Hematopoietic multipotent progenitor cell (in vitro differentiated cells): ENCODE results near the gene COCH. TPM values are rescaled to one million over a fixed set of nuclear protein-coding genes. Genes with fewer than 3 reads are reported as not detected.

ENCODE experiments used
- DNase-seq, 3 donors: peaks; one replicate each; pipeline ENCODE4 v3.0.0-alpha.2; 2011 to 2015; ENCODE audit warnings: low read depth in 2 of 3, low spot score in 2 of 3
- total RNA-seq: library from RNA; depleted of rRNA; stranded (reverse); fragments of >200 nt; gene quantifications from one replicate; pipeline ENCODE4 v1.2.3, GENCODE V29; 2012

COCH gene
- total RNA-seq: 2.2 TPM

- DNase-seq: peak in 2 of 3 donors; percentile 33 to 37
Measured at GRCh38 chr14:30874120-30874998, at the start of gene COCH. Gene COCH, plus strand, starts transcription at chr14:30874559. Its CDS starts 380 bp downstream, at chr14:30874939.

DNA sequence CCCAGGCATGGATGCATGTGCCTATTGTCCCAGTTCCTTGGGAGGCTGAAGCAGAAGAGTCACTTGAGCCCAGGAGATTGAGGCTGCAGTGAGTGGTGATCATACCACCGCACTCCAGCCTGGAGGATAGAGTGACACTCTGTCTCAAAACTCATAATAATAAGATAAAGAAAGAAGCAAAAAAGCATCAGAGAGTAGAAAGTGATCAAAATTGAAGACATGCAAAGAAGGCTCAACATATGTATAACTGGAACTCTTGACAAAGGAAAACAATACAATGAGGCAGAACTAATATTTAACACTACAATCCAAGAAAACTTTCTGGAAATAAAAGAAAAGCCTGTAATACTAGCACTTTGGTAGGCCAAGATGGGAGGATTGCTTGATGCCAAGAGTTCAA lies 48.3 kb upstream of the COCH start:
- peak in 1 of 3 donors; percentile 3 for DNase-seq

- DNase-seq: no peak
Measured at GRCh38 chr14:30829853-30830252, 44.5 kb upstream of the COCH start.

DNA sequence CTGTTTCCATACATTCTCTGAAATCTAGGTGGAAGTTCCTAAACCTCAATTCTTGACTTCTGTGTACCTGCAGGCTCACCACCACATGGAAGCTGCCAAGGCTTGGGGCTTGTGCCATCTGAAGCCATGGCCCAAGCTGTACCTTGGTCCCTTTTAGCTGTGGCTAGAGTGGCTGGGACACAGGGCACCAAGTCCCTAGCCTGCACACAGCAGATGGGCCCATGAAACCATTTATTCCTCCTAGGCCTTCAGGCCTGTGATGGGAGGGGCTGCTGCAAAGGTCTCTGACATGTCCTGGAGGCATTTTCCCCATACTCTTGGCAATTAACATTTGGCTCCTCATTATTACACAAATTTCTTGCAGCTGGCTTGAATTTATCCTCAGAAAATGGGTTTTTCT lies 40.0 kb upstream of the COCH start:
- DNase-seq: no peak

GRCh38 chr14:30838351-30838750 lies 36.0 kb upstream of the COCH start:
- no peak for DNase-seq

DNA sequence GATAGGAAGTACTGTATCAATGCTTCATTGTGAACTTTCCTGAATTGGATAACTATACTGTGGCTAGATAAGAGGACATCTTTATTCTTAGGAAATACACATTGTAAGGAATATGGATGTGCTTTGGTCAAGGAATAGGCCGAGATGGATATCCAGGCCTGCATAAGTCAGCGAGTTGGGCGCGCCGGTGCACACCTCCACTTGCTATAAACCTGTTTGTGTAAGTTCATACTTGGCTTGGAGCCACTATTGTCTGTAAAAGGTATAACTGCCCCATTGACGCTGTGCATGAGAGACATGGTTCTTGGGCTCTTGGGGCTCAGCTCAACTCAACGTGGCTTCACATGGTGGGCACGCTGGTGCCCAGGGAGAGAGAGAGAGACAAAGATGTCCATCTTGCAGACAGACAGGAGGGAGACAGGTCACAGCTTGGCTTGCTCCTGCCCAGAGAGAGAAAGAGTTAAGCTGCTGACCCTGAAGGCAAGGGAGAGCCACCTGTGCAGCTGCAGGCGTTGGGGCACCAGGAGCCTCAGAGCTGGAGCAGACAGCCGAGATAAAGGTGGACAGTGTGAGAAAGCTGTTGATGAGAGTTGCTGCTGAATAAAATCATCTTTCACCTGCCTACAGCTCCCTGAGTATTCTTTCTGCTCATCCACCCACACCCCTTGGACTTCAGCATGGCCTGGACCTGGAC lies 34.1 kb upstream of the COCH start:
- no peak for DNase-seq

DNA sequence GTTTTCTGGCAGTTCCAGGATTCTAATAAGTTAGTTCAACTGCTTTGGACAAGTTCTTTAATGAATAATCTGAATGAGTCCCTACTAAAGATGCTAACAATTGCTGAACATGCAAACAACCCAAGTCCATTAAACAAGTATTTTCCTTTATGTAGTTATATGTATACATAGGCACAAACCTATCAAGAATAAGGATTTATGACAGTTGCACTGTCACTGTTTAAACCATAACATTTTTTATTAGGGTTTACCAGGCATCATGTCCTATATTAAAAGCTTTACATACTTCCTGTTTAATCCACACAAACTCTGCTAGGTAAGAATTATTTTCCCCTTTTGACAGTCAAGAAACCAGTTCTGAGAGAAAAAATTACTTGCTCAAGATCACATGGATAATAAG lies 31.9 kb upstream of the COCH start:
- DNase-seq: no peak

- DNase-seq: no peak
Measured at GRCh38 chr14:30848449-30849240, 25.7 kb upstream of the COCH start.

- DNase-seq: no peak
Measured at GRCh38 chr14:30849354-30849753, 25.0 kb upstream of the COCH start.

- no peak for DNase-seq
Measured at GRCh38 chr14:30849983-30850382, 24.4 kb upstream of the COCH start.

DNA sequence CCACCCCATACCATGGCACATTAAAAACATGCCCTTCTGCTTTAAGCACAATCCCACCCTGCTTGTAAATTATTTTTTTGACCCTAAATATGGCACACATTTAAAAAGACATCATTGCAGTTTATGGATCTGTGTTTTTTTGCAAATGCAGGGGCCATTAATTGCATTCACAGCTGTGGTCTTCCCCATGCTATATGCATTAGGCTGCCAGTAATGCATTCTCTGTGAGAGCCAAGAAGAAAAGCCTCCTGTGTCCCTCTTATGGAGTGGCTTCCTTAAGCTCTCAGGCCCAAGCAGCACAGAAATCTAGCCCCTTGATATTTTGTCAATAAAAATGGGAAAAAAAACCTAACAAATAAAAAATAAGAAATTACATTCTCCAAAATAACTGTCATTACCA lies 20.4 kb upstream of the COCH start:
- DNase-seq: no peak

- no peak for DNase-seq
Measured at GRCh38 chr14:30854492-30854891, 19.9 kb upstream of the COCH start.

DNA sequence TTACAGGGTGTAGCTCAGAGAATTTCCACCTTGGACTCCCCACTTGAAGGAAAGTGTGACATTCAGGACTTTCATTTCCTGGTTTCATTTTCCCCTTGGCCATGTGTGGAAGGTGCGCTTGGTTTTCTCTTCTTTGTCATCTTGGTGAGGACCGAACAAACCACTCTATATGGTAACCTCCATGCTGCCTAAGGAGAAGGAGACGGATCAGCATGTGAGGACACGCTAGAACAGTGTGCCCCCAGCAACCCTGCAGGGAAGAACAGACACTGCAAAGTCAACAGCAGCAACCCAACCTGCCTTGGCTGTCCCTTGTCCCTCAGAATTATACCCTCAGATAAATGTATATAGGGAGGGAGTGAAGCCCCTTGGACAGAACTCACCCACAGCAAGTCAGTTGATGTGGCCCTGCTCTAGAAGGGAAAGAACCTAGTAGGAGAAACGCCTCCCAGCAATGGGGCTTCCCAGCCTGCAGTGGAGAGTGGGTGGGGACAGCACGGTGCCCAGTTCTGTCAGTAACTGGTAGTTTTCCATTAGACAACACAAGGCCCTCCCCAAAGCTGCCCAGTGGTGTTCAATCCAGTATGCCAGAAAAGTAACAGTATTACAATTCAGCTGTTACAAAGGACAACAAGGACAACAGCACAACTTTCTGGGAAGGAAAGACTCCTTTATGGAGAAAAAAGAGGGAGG lies 18.9 kb upstream of the COCH start:
- no peak for DNase-seq

- no peak for DNase-seq
Measured at GRCh38 chr14:30861200-30861599, 13.2 kb upstream of the COCH start.

DNA sequence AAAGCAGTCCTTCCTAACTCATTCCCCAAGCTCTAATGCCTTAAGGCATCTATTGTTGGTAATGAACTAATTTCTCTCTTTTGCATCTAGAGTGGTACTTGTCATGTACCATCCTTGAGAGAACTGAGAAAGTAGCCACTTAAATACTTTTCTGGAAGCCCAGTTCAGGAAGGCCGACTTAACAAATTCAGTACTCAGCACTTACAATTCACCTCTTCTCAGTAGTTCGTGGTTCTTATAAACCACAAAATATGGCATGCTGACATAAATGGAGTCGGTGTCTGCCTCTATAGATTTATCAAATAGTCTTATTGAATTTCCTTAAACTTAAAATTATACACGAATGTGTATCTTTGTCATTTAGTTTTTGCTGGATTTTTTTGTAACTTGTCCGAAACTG lies 9.4 kb upstream of the COCH start:
- no peak for DNase-seq

DNA sequence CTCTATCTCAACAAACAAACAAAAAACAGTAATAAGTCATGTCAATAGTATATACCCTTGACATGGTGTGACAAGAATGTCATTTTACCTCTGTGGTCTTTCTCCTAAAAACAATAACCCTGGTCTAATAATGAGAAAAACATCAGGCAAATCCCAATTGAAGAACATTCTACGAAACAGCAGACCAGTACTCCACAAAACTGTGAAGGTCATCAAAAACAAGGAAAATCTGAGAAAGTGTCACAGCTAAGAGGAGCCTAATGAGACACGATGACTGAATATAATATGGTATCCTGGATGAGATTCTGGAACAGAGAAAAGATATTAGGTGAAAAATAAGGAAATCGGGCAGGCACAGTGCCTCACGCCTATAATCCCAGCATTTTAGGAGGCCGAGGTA lies 5.6 kb upstream of the COCH start:
- no peak for DNase-seq

DNA sequence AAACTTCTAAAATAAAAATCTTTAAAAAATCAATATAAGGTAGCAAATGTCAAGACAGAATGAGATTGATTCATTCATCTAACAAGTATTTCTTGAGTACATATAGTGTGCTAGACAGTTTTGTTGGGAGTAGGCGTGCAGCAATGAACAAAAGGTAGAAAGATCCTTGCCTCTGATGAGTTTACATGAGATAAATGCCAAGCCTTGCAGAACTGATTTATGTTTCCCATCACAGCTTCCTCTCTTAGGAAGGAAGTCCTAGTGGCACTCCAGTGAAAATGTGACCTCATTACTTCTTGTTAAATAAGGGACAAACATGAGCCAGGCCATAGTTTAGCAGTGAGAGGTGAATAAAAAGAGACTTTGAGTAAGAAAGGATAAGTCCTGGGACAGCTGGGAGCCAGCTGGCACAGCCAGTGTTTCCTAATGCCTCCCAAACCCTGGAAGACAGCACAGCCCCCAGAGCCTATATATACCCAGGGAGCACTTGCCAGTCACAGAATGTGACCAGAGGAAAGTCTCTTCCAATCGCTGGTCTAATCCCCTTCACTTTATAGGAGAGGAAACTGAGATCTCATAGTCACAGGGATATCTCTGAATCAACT lies 4.7 kb upstream of the COCH start:
- no peak for DNase-seq

DNA sequence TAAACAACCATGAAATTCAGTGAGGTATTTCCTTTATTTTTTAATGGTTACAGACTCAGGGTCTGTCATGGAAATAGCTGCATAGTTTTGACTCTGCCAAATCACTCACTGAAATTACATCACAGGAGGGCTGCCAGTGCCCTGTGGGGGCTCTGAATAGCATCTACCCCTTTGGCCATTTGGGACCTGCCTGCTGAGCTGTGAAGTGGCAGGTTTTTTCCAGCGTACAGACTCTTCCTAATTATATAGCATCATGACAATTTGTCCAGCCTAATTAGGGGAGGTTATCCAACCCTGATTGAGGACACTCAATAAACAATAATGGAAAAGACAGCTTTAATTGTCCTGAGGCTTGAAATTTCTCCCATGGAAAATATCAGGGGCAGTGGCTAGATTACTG lies 1.8 kb upstream of the COCH start:
- no peak for DNase-seq

- DNase-seq: no peak
Measured at GRCh38 chr14:30873308-30874119, 845 bp upstream of the COCH start.
